HG03460 (cell line): ENCODE measurements around the gene ITGAX.
"Not testable (repeated sequence)": the region's sequence is repeated elsewhere in the genome, so short reads cannot be mapped to it uniquely, and the experiment has no call there.

Experiments
- ATAC-seq: cut with Tn5 transposase; IDR thresholded peaks from one replicate; pipeline ENCODE4 v1.9.1; 2021; ENCODE audit not compliant: unreplicated experiment

ITGAX gene

GRCh38 chr16:31404353-31405064 lies 49.5 kb downstream of the ITGAX start:
- no peak for ATAC-seq

DNA sequence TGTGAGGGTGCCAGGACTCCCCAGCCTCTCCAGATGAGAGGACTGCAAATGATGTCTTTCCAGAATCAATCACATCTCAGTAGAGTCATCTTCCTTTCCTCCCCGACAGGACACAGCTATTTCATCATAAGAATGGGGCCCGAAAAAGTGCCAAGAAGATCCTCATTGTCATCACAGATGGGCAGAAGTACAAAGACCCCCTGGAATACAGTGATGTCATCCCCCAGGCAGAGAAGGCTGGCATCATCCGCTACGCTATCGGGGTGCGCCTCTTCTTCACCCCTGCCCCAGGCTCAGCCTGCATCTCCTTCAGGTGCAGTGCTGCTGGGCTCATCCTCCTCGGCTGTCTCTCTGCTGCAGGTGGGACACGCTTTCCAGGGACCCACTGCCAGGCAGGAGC lies 52.4 kb downstream of the ITGAX start:
- ATAC-seq, result no peak

DNA sequence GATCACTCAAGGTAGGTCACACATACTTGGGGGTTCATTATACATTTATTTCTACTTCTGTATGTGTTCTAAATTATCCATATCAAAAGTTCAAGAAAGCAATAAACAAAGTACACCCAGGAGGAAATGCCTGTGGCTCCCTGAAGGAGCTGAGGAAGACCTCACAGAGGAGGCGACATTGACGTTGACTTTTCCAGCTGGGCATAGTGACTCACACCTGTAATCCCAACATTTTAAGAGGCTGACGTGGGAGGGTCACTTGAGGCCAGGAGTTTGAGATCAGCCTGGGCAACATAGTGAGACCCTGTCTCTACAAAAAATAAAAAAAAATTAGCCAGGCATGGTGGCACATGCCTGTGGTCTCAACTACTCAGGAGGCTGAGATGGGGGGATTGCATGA lies 54.5 kb downstream of the ITGAX start:
- ATAC-seq, result no peak

GRCh38 chr16:31410082-31410481 lies 55.1 kb downstream of the ITGAX start:
- no peak for ATAC-seq

DNA sequence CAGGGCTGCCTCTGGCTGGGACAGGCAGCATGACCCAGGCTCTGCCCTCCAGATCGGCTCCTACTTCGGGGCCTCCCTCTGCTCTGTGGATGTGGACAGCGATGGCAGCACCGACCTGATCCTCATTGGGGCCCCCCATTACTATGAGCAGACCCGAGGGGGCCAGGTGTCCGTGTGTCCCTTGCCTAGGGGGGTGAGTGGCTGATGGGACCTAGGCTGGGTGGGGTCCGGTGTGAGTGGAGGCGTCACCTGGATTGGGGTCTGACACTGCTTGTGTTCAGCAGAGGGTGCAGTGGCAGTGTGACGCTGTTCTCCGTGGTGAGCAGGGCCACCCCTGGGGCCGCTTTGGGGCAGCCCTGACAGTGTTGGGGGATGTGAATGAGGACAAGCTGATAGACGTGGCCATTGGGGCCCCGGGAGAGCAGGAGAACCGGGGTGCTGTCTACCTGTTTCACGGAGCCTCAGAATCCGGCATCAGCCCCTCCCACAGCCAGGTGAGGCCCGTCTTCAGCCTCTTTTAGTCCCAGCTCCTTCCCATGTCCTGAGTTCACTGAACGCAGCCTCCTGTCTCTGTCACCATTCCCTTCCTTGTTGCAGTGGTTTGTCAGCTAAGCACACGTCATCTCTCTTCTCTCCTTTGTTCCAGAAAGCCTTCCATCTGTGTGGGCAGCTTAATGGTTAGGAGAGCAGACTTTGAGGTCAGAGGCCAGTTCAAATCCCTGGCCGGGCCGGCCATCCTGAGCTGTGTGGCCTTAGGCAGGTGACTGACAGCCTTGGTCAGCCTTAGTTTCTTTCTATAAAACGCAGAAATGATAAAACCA lies 56.3 kb downstream of the ITGAX start:
- no peak for ATAC-seq

GRCh38 chr16:31412750-31413149 lies 57.8 kb downstream of the ITGAX start:
- no peak for ATAC-seq

- no peak for ATAC-seq
Measured at GRCh38 chr16:31413381-31413780, 58.4 kb downstream of the ITGAX start.

DNA sequence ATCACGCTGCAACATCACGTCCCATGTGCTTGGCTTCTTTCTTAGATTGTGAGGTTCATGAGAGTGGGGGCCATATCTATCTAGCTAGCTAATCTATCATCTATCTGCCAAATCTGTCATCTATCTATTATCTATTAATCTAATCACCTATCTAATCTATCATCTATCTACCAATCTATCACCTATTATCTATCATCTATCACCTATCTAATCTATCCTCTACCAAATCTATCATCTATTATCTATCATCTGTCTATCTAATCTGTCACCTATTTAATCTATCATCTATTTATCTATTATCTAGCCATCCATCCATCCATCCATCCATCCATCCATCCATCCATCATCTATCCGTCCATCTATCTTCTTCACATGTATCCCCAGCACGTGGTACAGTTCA lies 59.0 kb downstream of the ITGAX start:
- ATAC-seq, result no peak

- no peak for ATAC-seq
Measured at GRCh38 chr16:31414706-31415105, 59.7 kb downstream of the ITGAX start.

GRCh38 chr16:31416371-31416770 lies 61.4 kb downstream of the ITGAX start:
- no peak for ATAC-seq

DNA sequence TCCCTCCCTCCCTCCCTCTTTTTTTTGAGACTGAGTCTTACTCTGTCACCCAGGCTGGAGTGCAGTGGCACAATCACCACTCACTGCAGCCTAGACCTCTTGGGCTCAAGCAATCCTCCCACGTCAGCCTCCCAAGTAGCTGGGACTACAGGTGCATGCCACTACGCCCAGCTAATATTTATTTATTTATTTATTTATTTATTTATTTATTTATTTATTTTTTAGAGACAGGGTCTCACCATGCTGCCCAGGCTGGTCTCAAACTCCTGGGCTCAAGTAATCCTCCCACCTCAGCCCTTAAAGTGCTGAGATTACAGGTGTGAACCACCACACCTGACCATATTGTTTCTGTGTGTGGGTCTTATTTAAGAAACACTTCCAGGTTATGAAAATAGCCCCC lies 62.1 kb downstream of the ITGAX start:
- ATAC-seq, result not testable (repeated sequence)

DNA sequence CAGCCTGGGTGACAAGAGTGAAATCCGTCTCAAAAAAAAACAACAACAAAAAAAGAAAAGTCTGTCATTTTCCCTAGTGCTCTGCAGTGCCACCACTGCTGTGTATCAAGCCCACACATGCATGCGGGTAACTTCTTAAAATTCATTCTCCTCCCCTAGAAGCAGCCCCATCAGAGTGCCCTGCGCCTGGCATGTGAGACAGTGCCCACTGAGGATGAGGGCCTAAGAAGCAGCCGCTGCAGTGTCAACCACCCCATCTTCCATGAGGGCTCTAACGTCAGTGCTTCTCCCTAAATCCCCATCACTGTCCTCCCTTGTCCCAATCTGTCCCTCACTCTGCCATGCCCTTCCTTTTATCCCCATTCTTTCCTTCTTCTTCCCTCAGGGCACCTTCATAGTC lies 62.9 kb downstream of the ITGAX start:
- ATAC-seq, result no peak

DNA sequence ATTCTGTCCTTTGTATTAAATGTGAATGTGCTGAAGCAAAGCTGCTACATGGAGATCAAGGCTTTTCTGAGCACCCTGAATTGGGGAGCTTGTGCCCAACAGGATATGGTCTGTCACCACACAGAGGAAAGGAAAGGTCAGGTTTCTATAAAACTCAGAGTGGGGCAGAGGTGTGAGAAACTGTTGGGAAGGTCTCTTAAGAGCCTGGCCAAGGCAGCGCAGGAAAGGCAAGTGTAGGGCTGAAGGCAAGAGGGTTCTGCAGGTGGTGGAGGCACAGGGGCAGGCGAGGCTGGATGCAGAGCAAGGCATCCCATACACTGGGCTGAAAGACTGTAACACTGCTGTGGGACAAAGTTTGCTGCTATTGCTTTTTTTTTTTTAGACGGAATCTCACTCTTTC lies 65.1 kb downstream of the ITGAX start:
- no peak for ATAC-seq

- no peak for ATAC-seq
Measured at GRCh38 chr16:31421587-31421986, 66.6 kb downstream of the ITGAX start.

DNA sequence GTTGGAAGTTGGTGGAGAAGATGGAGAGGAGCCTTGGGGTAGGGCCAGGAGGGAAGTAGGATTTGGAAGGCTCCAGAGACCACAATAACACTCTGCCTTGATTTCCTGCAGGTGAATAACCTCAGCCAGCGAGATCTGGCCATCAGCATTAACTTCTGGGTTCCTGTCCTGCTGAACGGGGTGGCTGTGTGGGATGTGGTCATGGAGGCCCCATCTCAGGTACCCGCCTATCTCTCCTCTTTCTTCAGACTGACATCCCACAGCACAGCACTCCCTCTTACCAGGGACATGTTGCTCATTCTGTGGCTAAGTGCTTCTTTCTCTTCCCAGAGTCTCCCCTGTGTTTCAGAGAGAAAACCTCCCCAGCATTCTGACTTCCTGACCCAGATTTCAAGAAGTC lies 68.3 kb downstream of the ITGAX start:
- ATAC-seq, result no peak

DNA sequence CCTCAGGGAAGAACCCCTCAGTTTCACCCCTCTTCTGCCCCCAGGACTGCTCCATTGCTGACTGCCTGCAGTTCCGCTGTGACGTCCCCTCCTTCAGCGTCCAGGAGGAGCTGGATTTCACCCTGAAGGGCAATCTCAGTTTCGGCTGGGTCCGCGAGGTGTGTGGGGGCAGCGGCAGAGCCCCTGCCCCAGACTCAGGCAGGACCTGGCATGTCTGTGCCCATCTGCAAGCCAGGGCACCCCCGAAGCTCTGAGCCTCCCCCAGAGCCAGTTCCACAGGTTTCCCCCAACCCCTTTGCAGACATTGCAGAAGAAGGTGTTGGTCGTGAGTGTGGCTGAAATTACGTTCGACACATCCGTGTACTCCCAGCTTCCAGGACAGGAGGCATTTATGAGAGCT lies 68.8 kb downstream of the ITGAX start:
- no peak for ATAC-seq

GRCh38 chr16:31427441-31428278 lies 72.7 kb downstream of the ITGAX start:
- ATAC-seq, result no peak

- ATAC-seq, result no peak
Measured at GRCh38 chr16:31428279-31428597, 73.3 kb downstream of the ITGAX start, which contains the start of gene COX6A2. TSS of gene COX6A2 (minus strand) at chr16:31428360. CDS start at chr16:31428325, 35 bp downstream.

GRCh38 chr16:31428638-31429247 lies 73.8 kb downstream of the ITGAX start:
- no peak for ATAC-seq

GRCh38 chr16:31429314-31429713 lies 74.3 kb downstream of the ITGAX start:
- no peak for ATAC-seq

DNA sequence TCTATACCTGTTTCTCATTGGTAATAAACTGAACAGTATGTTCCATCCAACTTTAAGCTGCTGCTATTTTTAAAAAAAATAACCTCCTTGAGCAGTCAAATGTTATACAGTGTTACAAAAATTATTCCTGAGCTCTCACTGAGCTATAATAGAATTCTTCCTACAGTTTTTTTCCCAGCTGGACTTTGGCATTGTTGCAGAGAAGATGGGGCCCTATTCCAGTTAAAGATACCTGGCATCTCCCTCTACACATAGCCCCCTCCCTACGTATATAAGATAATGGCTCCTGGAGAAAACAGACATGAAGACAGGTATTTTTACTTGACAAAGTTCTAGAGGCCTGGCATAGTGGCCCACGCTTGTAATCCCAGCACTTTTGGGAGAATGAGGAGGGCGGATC lies 74.8 kb downstream of the ITGAX start:
- ATAC-seq, result no peak
